ENCODE results near the gene IQCF5. TPM values are rescaled to one million over a fixed set of nuclear protein-coding genes. Genes with fewer than 3 reads are reported as not detected.

IQCF5 gene
- total RNA-seq, 1 experiment from 2014 or later: not detected

- intact Hi-C loops (cut with micrococcal nuclease; ENCODE audit: unreplicated experiment): no loop called here
- H3K4me3 Mint-ChIP-seq (ENCODE audit: low read depth, unreplicated experiment): no peak overlapping the region
- no peaks in the 10 kb centered on the region for H3K36me3 Mint-ChIP-seq (ENCODE audit: insufficient read depth, unreplicated experiment)
- no peak overlapping the region for H3K27ac Mint-ChIP-seq (ENCODE audit: unreplicated experiment)
- no TSS peak for BruUV-seq (replicated peaks)
- no peaks in the 10 kb centered on the region for H3K4me1 Mint-ChIP-seq (ENCODE audit: low read depth, unreplicated experiment)
- no peak for TF ChIP-seq CTCF (IDR thresholded peaks at IDR 0.05; ENCODE audit: unreplicated experiment)
- CTCF ChIA-PET: no interaction called here
- DNase-seq: no peak
- H3K9me3 Mint-ChIP-seq (ENCODE audit: low read depth, unreplicated experiment): peaks cover 7% of the 10 kb centered on the region
- H3K27me3 Mint-ChIP-seq (ENCODE audit: unreplicated experiment): peaks cover 60% of the 10 kb centered on the region
Measured at GRCh38 chr3:51828297-51828696, 47.1 kb downstream of the IQCF5 start.

Other genes with a start within 250 kb of the IQCF5 start
- gene TEX264, start 204.3 kb downstream of the IQCF5 start, total RNA-seq (2022): 37.0 and 44.9 TPM in 2 replicates
- 0.57 and 0.81 TPM in 2 replicates for gene GRM2, start 168.5 kb downstream of the IQCF5 start, total RNA-seq (2022)
- gene IQCF6, start 96.4 kb downstream of the IQCF5 start, total RNA-seq (2022): not detected in 2 replicates
- gene IQCF2, start 14.0 kb downstream of the IQCF5 start, total RNA-seq (2022): not detected in 2 replicates
- gene IQCF1, start 27.8 kb upstream of the IQCF5 start, total RNA-seq (2022): not detected in 2 replicates
- gene RRP9, start 66.3 kb upstream of the IQCF5 start, total RNA-seq (2022): 39.3 and 40.3 TPM in 2 replicates
- 15.0 and 20.4 TPM in 2 replicates for gene PARP3, start 66.8 kb upstream of the IQCF5 start, total RNA-seq (2022)
- gene GPR62, start 79.8 kb upstream of the IQCF5 start, total RNA-seq (2022): not detected in 2 replicates
- gene PCBP4, start 91.9 kb upstream of the IQCF5 start, total RNA-seq (2022): 29.8 and 31.5 TPM in 2 replicates
- 39.8 and 45.4 TPM in 2 replicates for gene ABHD14B, start 98.4 kb upstream of the IQCF5 start, total RNA-seq (2022)
- 6.6 and 7.3 TPM in 2 replicates for gene ABHD14A, start 99.5 kb upstream of the IQCF5 start, total RNA-seq (2022)
- gene ACY1, start 107.9 kb upstream of the IQCF5 start, total RNA-seq (2022): 71.6 and 74.9 TPM in 2 replicates
- 747 and 782 TPM in 2 replicates for gene RPL29, start 120.3 kb upstream of the IQCF5 start, total RNA-seq (2022)
- gene DUSP7, start 181.0 kb upstream of the IQCF5 start, total RNA-seq (2022): 7.7 and 7.9 TPM in 2 replicates